HepG2 (cell line): Measurements from ENCODE around the gene LRRC45. TPM values are rescaled to one million over a fixed set of nuclear protein-coding genes. Genes with fewer than 3 reads are reported as not detected.
A peak's percentile ranks its signal among the peaks of the same experiment; 100 is the strongest.

Source experiments
- AGO2 ChIP-seq: fragments of 200-400 bp; formaldehyde crosslinking; optimal IDR thresholded peaks from 2 replicates; pipeline ENCODE3; 2017; ENCODE audit warnings: mild to moderate bottlenecking, low read depth, low read length, moderate library complexity
- ELF4 ChIP-seq: sonication (generic); formaldehyde crosslinking; IDR thresholded peaks from 2 replicates; pipeline ENCODE4 v1.5.0; 2020; ENCODE audit warnings: missing genetic modification reagents, mild to moderate bottlenecking, moderate library complexity, borderline replicate concordance
- FOXJ3 ChIP-seq: sonication (generic); formaldehyde crosslinking; IDR thresholded peaks from 2 replicates; pipeline ENCODE4 v1.4.0; 2020; ENCODE audit warnings: missing genetic modification reagents, mild to moderate bottlenecking, borderline replicate concordance
- KAT8 ChIP-seq: IDR thresholded peaks from 2 replicates; pipeline ENCODE4 v1.6.1; 2016; ENCODE audit warnings: missing genetic modification reagents, missing compliant biosample characterization
- MLX ChIP-seq: IDR thresholded peaks from 2 replicates; pipeline ENCODE4 v1.6.1; 2016
- MNT ChIP-seq: fragments of 450-650 bp; IDR thresholded peaks from 2 replicates; pipeline ENCODE4 v1.6.1; 2016
- NFIB ChIP-seq: sonication (generic); formaldehyde crosslinking; IDR thresholded peaks from 2 replicates; pipeline ENCODE4 v1.9.0; 2021; ENCODE audit warnings: missing genetic modification reagents, mild to moderate bottlenecking, borderline replicate concordance
- NR0B2 ChIP-seq: sonication (generic); formaldehyde crosslinking; IDR thresholded peaks from 2 replicates; pipeline ENCODE4 v1.4.0; 2020; ENCODE audit warnings: mild to moderate bottlenecking, missing genetic modification reagents
- ZBTB2 ChIP-seq: sonication (generic); formaldehyde crosslinking; IDR thresholded peaks from 2 replicates; pipeline ENCODE4 v1.8.0; 2022; ENCODE audit warnings: low read depth, missing genetic modification reagents
- ZHX1 ChIP-seq: sonication (generic); formaldehyde crosslinking; IDR thresholded peaks from 2 replicates; pipeline ENCODE4 v1.8.1; 2022; ENCODE audit warnings: low read depth, mild to moderate bottlenecking, missing genetic modification reagents
- ZNF367 ChIP-seq: sonication (generic); formaldehyde crosslinking; IDR thresholded peaks from 2 replicates; pipeline ENCODE4 v1.4.0; 2020; ENCODE audit warnings: missing genetic modification reagents, borderline replicate concordance
- ZNF446 ChIP-seq: sonication (generic); formaldehyde crosslinking; IDR thresholded peaks from 2 replicates; pipeline ENCODE4 v1.5.0; 2020; ENCODE audit warnings: mild to moderate bottlenecking, missing genetic modification reagents
- ZNF709 ChIP-seq: sonication (generic); formaldehyde crosslinking; IDR thresholded peaks from 2 replicates; pipeline ENCODE4 v1.5.0; 2020; ENCODE audit warnings: mild to moderate bottlenecking, missing genetic modification reagents
- polyA plus RNA-seq, 8 experiments: library from polyadenylated mRNA; depleted of rRNA in 3 of 8; stranded (reverse) in 7 of 8; unstranded in 1 of 8; fragments of >200 nt; fragmentation: Illumina TruSeq in 4 of 8; extraction: Trizol in 4 of 8; gene quantifications; 2 replicates each; pipeline versions ENCODE4 v1.2.1 to v1.2.3, GENCODE V29; 2011 to 2016; ENCODE audit warnings: low read depth in 4 of 8, missing spikeins in 1 of 8, mixed read lengths in 1 of 8; ENCODE audit not compliant: insufficient read depth in 1 of 8
- total RNA-seq, 5 experiments: library from RNA; depleted of rRNA; stranded (reverse); fragments of >200 nt; fragmentation: Illumina TruSeq; extraction: Trizol; gene quantifications; 2 replicates each; pipeline ENCODE4 v1.2.3, GENCODE V29; 2016; ENCODE audit warnings: low read depth in 1 of 5
- TF ChIP-seq, protein P1 (sequence below): IDR thresholded peaks from 2 replicates; pipeline ENCODE4 v1.6.1; 2018; ENCODE audit warnings: missing genetic modification reagents
- TF ChIP-seq, protein P2 (sequence below): sonication (generic); formaldehyde crosslinking; IDR thresholded peaks from 2 replicates; pipeline ENCODE4 v1.9.0; 2021; ENCODE audit warnings: missing genetic modification reagents, borderline replicate concordance

LRRC45 gene
- total and polyA plus RNA-seq, 2 of the 13 experiments (the other 11 are each of a cell fraction or from before 2014, with no cell fraction given) = 11.6 to 48.1 TPM

- peak; percentile 53 for TF ChIP-seq MNT
- no peak for TF ChIP-seq MLX
- peak; percentile 29; the same call in 1 of the 2 replicates for TF ChIP-seq ZHX1 (CRISPR knock-in tag)
- TF ChIP-seq, protein P1, sequence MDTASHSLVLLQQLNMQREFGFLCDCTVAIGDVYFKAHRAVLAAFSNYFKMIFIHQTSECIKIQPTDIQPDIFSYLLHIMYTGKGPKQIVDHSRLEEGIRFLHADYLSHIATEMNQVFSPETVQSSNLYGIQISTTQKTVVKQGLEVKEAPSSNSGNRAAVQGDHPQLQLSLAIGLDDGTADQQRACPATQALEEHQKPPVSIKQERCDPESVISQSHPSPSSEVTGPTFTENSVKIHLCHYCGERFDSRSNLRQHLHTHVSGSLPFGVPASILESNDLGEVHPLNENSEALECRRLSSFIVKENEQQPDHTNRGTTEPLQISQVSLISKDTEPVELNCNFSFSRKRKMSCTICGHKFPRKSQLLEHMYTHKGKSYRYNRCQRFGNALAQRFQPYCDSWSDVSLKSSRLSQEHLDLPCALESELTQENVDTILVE (CRISPR knock-in tag) = no peak; the same call in 1 of the 2 replicates
- TF ChIP-seq FOXJ3 (CRISPR knock-in tag) = no peak
- TF ChIP-seq ELF4 (CRISPR knock-in tag) = no peak
- no peak for TF ChIP-seq ZNF446
- TF ChIP-seq KAT8 (CRISPR knock-in tag) = no peak
- TF ChIP-seq, protein P2, sequence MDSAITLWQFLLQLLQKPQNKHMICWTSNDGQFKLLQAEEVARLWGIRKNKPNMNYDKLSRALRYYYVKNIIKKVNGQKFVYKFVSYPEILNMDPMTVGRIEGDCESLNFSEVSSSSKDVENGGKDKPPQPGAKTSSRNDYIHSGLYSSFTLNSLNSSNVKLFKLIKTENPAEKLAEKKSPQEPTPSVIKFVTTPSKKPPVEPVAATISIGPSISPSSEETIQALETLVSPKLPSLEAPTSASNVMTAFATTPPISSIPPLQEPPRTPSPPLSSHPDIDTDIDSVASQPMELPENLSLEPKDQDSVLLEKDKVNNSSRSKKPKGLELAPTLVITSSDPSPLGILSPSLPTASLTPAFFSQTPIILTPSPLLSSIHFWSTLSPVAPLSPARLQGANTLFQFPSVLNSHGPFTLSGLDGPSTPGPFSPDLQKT = no peak
- TF ChIP-seq NFIB (CRISPR knock-in tag) = no peak; the same call in 1 of the 2 replicates
- TF ChIP-seq AGO2 = peak; percentile 99
- peak; percentile 73; the same call in 1 of the 2 replicates for TF ChIP-seq NR0B2
- no peak for TF ChIP-seq ZNF367 (CRISPR knock-in tag)
- no peak for TF ChIP-seq ZBTB2
- TF ChIP-seq ZNF709 (CRISPR knock-in tag) = no peak
Observed at GRCh38 chr17:81976332-81977210, 46.5 kb upstream of the LRRC45 start (continued).
